Measurements from ENCODE around the gene PCDH11Y. TPM values are rescaled to one million over a fixed set of nuclear protein-coding genes. Genes with fewer than 3 reads are reported as not detected.

The PCDH11Y gene, protein sequence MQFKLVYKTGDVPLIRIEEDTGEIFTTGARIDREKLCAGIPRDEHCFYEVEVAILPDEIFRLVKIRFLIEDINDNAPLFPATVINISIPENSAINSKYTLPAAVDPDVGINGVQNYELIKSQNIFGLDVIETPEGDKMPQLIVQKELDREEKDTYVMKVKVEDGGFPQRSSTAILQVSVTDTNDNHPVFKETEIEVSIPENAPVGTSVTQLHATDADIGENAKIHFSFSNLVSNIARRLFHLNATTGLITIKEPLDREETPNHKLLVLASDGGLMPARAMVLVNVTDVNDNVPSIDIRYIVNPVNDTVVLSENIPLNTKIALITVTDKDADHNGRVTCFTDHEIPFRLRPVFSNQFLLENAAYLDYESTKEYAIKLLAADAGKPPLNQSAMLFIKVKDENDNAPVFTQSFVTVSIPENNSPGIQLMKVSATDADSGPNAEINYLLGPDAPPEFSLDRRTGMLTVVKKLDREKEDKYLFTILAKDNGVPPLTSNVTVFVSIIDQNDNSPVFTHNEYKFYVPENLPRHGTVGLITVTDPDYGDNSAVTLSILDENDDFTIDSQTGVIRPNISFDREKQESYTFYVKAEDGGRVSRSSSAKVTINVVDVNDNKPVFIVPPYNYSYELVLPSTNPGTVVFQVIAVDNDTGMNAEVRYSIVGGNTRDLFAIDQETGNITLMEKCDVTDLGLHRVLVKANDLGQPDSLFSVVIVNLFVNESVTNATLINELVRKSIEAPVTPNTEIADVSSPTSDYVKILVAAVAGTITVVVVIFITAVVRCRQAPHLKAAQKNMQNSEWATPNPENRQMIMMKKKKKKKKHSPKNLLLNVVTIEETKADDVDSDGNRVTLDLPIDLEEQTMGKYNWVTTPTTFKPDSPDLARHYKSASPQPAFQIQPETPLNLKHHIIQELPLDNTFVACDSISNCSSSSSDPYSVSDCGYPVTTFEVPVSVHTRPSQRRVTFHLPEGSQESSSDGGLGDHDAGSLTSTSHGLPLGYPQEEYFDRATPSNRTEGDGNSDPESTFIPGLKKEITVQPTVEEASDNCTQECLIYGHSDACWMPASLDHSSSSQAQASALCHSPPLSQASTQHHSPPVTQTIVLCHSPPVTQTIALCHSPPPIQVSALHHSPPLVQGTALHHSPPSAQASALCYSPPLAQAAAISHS (N-terminal part only)
- not detected in 2 replicates for total RNA-seq

DNA sequence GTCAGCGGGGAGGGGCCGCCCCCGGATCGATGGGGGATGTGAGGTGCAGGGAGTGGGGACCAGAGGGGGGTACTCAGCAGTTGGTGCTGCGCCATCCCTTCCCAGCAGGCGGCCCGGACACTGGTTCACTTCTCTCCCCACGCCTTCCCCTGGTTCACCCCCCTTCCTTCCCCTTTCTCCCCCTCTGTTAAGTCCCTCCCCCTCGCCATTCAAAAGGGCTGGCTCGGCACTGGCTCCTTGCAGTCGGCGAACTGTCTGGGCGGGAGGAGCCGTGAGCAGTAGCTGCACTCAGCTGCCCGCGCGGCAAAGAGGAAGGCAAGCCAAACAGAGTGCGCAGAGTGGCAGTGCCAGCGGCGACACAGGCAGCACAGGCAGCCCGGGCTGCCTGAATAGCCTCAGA is at the start of gene PCDH11Y:
PCDH11Y (plus strand) TSS at position 240 of the 400 bp plus-strand sequence. CDS start 56,804 bp downstream, outside the sequence.

All from epithelial cell of alveolus of lung (primary cell).